Smooth muscle cell (in vitro differentiated cells): ENCODE data around the gene DCAF6. TPM values are rescaled to one million over a fixed set of nuclear protein-coding genes. Genes with fewer than 3 reads are reported as not detected.
A peak's percentile ranks its signal among the peaks of the same experiment; 100 is the strongest.
"Not testable (repeated sequence)": the region's sequence is repeated elsewhere in the genome, so short reads cannot be mapped to it uniquely, and the experiment has no call there.

Experiments used
- DNase-seq: peaks from one replicate; lab custom pipeline; 2025; ENCODE audit not compliant: unreplicated experiment; lab: John Stamatoyannopoulos, UW
- H2AFZ ChIP-seq: fragments of 200-600 bp; sonication (generic); 2 replicates; pipeline ENCODE4 v1.6.0; 2016; ENCODE audit warnings: antibody characterized with exemption, low read depth, mild to moderate bottlenecking
- H3F3A ChIP-seq: fragments of 200-600 bp; sonication (generic); 2 replicates; pipeline ENCODE4 v1.6.0; 2017; ENCODE audit warnings: antibody characterized with exemption, low read depth
- H3K27ac ChIP-seq: fragments of 200-600 bp; sonication (generic); 2 replicates; pipeline ENCODE4 v1.5.1; 2016; ENCODE audit warnings: low read depth, mild to moderate bottlenecking
- H3K27me3 ChIP-seq: fragments of 200-600 bp; sonication (generic); 2 replicates; pipeline ENCODE4 v1.6.1; 2016; ENCODE audit warnings: low read depth, mild to moderate bottlenecking
- H3K36me3 ChIP-seq: fragments of 200-600 bp; sonication (generic); 2 replicates; pipeline ENCODE4 v1.5.1; 2016; ENCODE audit warnings: low read depth
- H3K4me1 ChIP-seq: fragments of 200-600 bp; sonication (generic); 2 replicates; pipeline ENCODE4 v1.5.1; 2016; ENCODE audit warnings: low read depth
- H3K4me2 ChIP-seq: fragments of 200-600 bp; sonication (generic); 2 replicates; pipeline ENCODE4 v1.6.0; 2016; ENCODE audit warnings: mild to moderate bottlenecking
- H3K4me3 ChIP-seq: fragments of 200-600 bp; sonication (generic); 2 replicates; pipeline ENCODE4 v1.5.1; 2016; ENCODE audit warnings: mild to moderate bottlenecking
- H3K79me2 ChIP-seq: fragments of 200-600 bp; sonication (generic); 2 replicates; pipeline ENCODE4 v1.6.0; 2016; ENCODE audit warnings: low read depth, mild to moderate bottlenecking
- H3K9ac ChIP-seq: fragments of 200-600 bp; sonication (generic); 2 replicates; pipeline ENCODE4 v1.6.0; 2016; ENCODE audit warnings: low read depth
- H3K9me3 ChIP-seq: fragments of 200-600 bp; sonication (generic); replicated peaks from 2 replicates; pipeline ENCODE4 v1.5.1; 2016; ENCODE audit warnings: low read depth
- H4K20me1 ChIP-seq: fragments of 200-600 bp; sonication (generic); 2 replicates; pipeline ENCODE4 v1.6.0; 2016; ENCODE audit warnings: low read depth
- CTCF ChIP-seq: fragments of 200-600 bp; sonication (generic); IDR thresholded peaks from 2 replicates; pipeline ENCODE4 v1.5.1; 2017; ENCODE audit warnings: borderline replicate concordance, mild to moderate bottlenecking, antibody characterized with exemption; ENCODE audit not compliant: insufficient read depth, poor library complexity, severe bottlenecking
- WGBS: methylation state at CpG from one replicate; pipeline ENCODE4 v1.1.7; 2016; ENCODE audit warnings: low lambda C conversion rate; 5-methylcytosine and 5-hydroxymethylcytosine counted together
- polyA plus RNA-seq: library from polyadenylated mRNA; unstranded; fragments of >200 nt; fragmentation: Nextera tagmentation; extraction: Ambion mirVana; gene quantifications from 2 replicates; pipeline ENCODE4 v1.2.1, GENCODE V29; 2016
- total RNA-seq: library from RNA; depleted of rRNA; stranded (reverse); fragments of >200 nt; gene quantifications from 2 replicates; pipeline ENCODE4 v1.2.3, GENCODE V29; 2014

DCAF6 gene
- 30.0 and 34.9 TPM in 2 replicates for total RNA-seq
- 27.4 and 33.6 TPM in 2 replicates for polyA plus RNA-seq

GRCh38 chr1:167936068-167936929, at the start of gene DCAF6:
Gene DCAF6, plus strand, starts transcription at chr1:167936683. Its CDS starts 229 bp downstream, at chr1:167936912.
- Histone ChIP-seq H3K79me2 (peaks cover 80% of the 10 kb centered on the region), H2AFZ (peak within 1 kb of the TSS; percentile 79), H3K4me1 (peaks cover 23% of the 10 kb centered on the region), H3K4me3 (peak within 1 kb of the TSS; percentile 71), H3K36me3 (no peaks in the 10 kb centered on the region), H3F3A (peaks cover 5% of the 10 kb centered on the region), H3K27me3 (no peaks in the 10 kb centered on the region), H3K4me2 (peak within 1 kb of the TSS; percentile 88), H4K20me1 (peaks cover 55% of the 10 kb centered on the region), H3K27ac (peak within 1 kb of the TSS; percentile 97), H3K9ac (peak within 1 kb of the TSS; percentile 98), H3K9me3 (no peaks in the 10 kb centered on the region)
- peak; percentile 87 for DNase-seq
- no peak for TF ChIP-seq CTCF
- WGBS: 1% methylated on average over 46 of the region's 58 CpGs

GRCh38 chr1:167887187-167887586, 49.3 kb upstream of the DCAF6 start:
- WGBS: 93% methylated on average over 2 of the region's 2 CpGs

GRCh38 chr1:167890400-167890799, 46.1 kb upstream of the DCAF6 start:
- Histone ChIP-seq H3K9ac (no peak overlapping the region), H3K36me3 (no peaks in the 10 kb centered on the region), H3K4me1 (no peaks in the 10 kb centered on the region), H4K20me1 (no peaks in the 10 kb centered on the region), H3F3A (no peaks in the 10 kb centered on the region), H3K27ac (no peak overlapping the region), H3K4me2 (no peak overlapping the region), H3K9me3 (no peaks in the 10 kb centered on the region), H3K79me2 (no peaks in the 10 kb centered on the region), H2AFZ (no peak overlapping the region), H3K4me3 (no peak overlapping the region), H3K27me3 (no peaks in the 10 kb centered on the region)
- no peak for DNase-seq
- no peak for TF ChIP-seq CTCF

More at GRCh38 chr1:167887187-167887586, 49.3 kb upstream of the DCAF6 start:
- H3K27ac ChIP-seq, H3K4me3 ChIP-seq, H3K9ac ChIP-seq, H3K36me3 ChIP-seq, H3F3A ChIP-seq, H3K4me2 ChIP-seq, H4K20me1 ChIP-seq, DNase-seq, H3K79me2 ChIP-seq, H3K9me3 ChIP-seq, H3K27me3 ChIP-seq, H3K4me1 ChIP-seq, H2AFZ ChIP-seq: not testable (repeated sequence)

GRCh38 chr1:167893798-167894197, 42.7 kb upstream of the DCAF6 start:
- H3K27me3 ChIP-seq: no peaks in the 10 kb centered on the region

More at GRCh38 chr1:167893798-167894197, 42.7 kb upstream of the DCAF6 start:
- Histone ChIP-seq H3K9ac (no peak overlapping the region), H2AFZ (no peak overlapping the region), H3K4me2 (no peak overlapping the region), H3K4me3 (no peak overlapping the region), H3K36me3 (no peaks in the 10 kb centered on the region), H3K79me2 (no peaks in the 10 kb centered on the region), H3K9me3 (no peaks in the 10 kb centered on the region), H3F3A (no peaks in the 10 kb centered on the region), H3K4me1 (no peaks in the 10 kb centered on the region), H4K20me1 (no peaks in the 10 kb centered on the region), H3K27ac (no peak overlapping the region)
- no peak for DNase-seq
- TF ChIP-seq CTCF: no peak
- WGBS: 69% methylated on average over 2 of the region's 2 CpGs
